Testis (tissue), 3 donors: Measurements from ENCODE around the gene LRRC30. TPM values are rescaled to one million over a fixed set of nuclear protein-coding genes. Genes with fewer than 3 reads are reported as not detected.

Source experiments
- DNase-seq: peaks from one replicate; pipeline ENCODE4 v3.0.0-alpha.2; 2019
- H3K27ac ChIP-seq, 2 donors: fragments of 200-600 bp; sonication (generic); one replicate each; pipeline ENCODE4 v1.5.1; 2019
- H3K27me3 ChIP-seq: fragments of 200-600 bp; sonication (generic); one replicate; pipeline ENCODE4 v1.5.1; 2019
- H3K36me3 ChIP-seq: fragments of 200-600 bp; sonication (generic); one replicate; pipeline ENCODE4 v1.5.1; 2017; ENCODE audit warnings: low read depth; ENCODE audit errors: missing control alignments
- H3K4me1 ChIP-seq: fragments of 200-600 bp; sonication (generic); one replicate; pipeline ENCODE4 v1.5.1; 2019
- H3K4me3 ChIP-seq, 2 donors: fragments of 200-600 bp; sonication (generic); one replicate each; pipeline ENCODE4 v1.5.1; 2017 to 2019
- H3K9me3 ChIP-seq: fragments of 200-600 bp; sonication (generic); one replicate; pipeline ENCODE4 v1.5.1; 2017
- CTCF ChIP-seq, 3 experiments: fragments of 450-650 bp in 2 of 3; fragments of 200-600 bp in 1 of 3; sonication (generic) in 1 of 3; IDR thresholded peaks; one replicate each; pipeline ENCODE4 v1.5.1; 2016 to 2019; ENCODE audit warnings: antibody characterized with exemption in 3 of 3, mild to moderate bottlenecking in 2 of 3, moderate library complexity in 1 of 3
- POLR2A ChIP-seq: fragments of 450-650 bp; IDR thresholded peaks from one replicate; pipeline ENCODE4 v1.6.1; 2017; ENCODE audit warnings: antibody characterized with exemption, mild to moderate bottlenecking, moderate library complexity
- WGBS, 2 donors: methylation state at CpG; one replicate each; pipeline ENCODE4 v1.1.5; 2018; 5-methylcytosine and 5-hydroxymethylcytosine counted together
- intact Hi-C: fragments of 100-400 bp; cut with DNase I; formaldehyde crosslinking; loops from one replicate; pipeline ENCODE4 v1.15.1; 2023; ENCODE audit warnings: low total_unique reads
- polyA plus RNA-seq: library from polyadenylated mRNA; stranded (reverse); fragments of 350-450 nt; fragmentation: Illumina TruSeq; extraction: RNeasy Lipid Tissue Mini Kit (QIAGEN cat#74804); gene quantifications from one replicate; pipeline ENCODE4 v1.2.3, GENCODE V29; 2014; ENCODE audit warnings: low read depth, low replicate concordance; ENCODE audit not compliant: insufficient read depth
- total RNA-seq, 2 donors: library from RNA; depleted of rRNA; stranded (reverse); fragments of >200 nt; gene quantifications; one replicate each; pipeline ENCODE4 v1.2.3, GENCODE V29; 2016

LRRC30 gene
- total and polyA plus RNA-seq, 3 donors from 2014 or later: not detected

DNA sequence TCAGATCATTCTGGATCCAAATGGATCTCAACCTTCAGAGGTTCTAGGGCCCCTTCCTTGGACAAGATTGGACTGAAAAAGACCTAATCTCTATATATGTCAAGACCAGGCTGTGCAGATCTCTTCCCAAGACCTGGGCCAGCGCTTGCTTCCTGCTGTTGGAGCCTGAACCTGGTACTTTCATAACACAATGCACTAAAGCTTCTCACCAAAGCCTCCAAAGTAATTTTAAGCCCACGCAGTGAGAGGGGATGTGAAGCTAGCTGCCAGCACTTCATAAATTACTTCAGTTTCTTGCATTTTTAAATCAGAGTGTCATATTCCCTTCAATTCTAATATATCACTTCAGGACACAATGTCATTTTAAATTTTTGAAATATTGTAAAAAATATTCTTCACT is 50.7 kb downstream of the LRRC30 start:
- H3K36me3 ChIP-seq: no peaks in the 10 kb centered on the region
- DNase-seq: no peak
- no peaks in the 10 kb centered on the region for H3K4me1 ChIP-seq
- H3K27me3 ChIP-seq: no peaks in the 10 kb centered on the region
- WGBS, 2 donors: 85 to 89% methylated on average over 2 of the region's 2 CpGs
- no peaks in the 10 kb centered on the region for H3K9me3 ChIP-seq
- intact Hi-C loops: no loop called here
- H3K4me3 ChIP-seq: no peak overlapping the region
- no peak for TF ChIP-seq POLR2A
- TF ChIP-seq CTCF (IDR thresholded peaks at IDR 0.05): no peak
- H3K27ac ChIP-seq: no peak overlapping the region

Other genes starting within 250 kb of the LRRC30 start
- 100 to 1,000 TPM; 141 to 146 TPM for gene LAMA1, start 113.3 kb upstream of the LRRC30 start, total RNA-seq
- gene LAMA1, start 113.3 kb upstream of the LRRC30 start, polyA plus RNA-seq: 35.7 TPM